ENCODE results near the gene RAB39B.

GRCh38 chrX:155216179-155216939 is 47.9 kb downstream of the RAB39B start, which contains the start of gene VBP1:
- TF ChIP-seq CTCF (IDR thresholded peaks at IDR 0.05): peak in 3 of 5 experiments; percentile 26 to 45 (median 40)
- peak in 1 of 2 donors; percentile 65 for TF ChIP-seq EP300 (IDR thresholded peaks at IDR 0.05)

Measured in tibial nerve (tissue), 4 donors.